ENCODE measurements around the gene MAFB. TPM values are rescaled to one million over a fixed set of nuclear protein-coding genes. Genes with fewer than 3 reads are reported as not detected.

The MAFB gene
- total and polyA plus RNA-seq, 4 donors: 4.2 to 66.3 (median 37.9) TPM

- Histone ChIP-seq H3K4me3 (ENCODE audit: low read length in 2 of 2) (no peak overlapping the region), H3K4me1 (ENCODE audit: control insufficient read depth in 1 of 2, insufficient read depth in 2 of 2, low read length in 2 of 2) (no peaks in the 10 kb centered on the region), H3K27ac (ENCODE audit: low read depth in 1 of 2, low read length in 2 of 2) (no peak overlapping the region), H3K36me3 (ENCODE audit: control insufficient read depth in 1 of 2, insufficient read depth in 2 of 2, low read length in 1 of 2) (no peaks in the 10 kb centered on the region), H3K9me3 (ENCODE audit: control insufficient read depth, low read length) (no peaks in the 10 kb centered on the region), H3K27me3 (ENCODE audit: control insufficient read depth in 1 of 2, insufficient read depth in 2 of 2, low read length in 1 of 2) (no peaks in the 10 kb centered on the region)
- intact Hi-C loops (cut with DNase I): no loop called here
- WGBS, 2 donors: 39 to 53% methylated on average over 13 of the region's 13 CpGs
- DNase-seq (no peak), ATAC-seq (ENCODE audit: low FRiP score) (no peak)
Observed at GRCh38 chr20:40710603-40711002, 21.6 kb upstream of the MAFB start.

- 78 to 88% methylated on average over 3 of the region's 3 CpGs for WGBS, 2 donors
- DNase-seq (no peak), ATAC-seq (ENCODE audit: low FRiP score) (no peak)
- Histone ChIP-seq H3K4me1 (ENCODE audit: control insufficient read depth in 1 of 2, insufficient read depth in 2 of 2, low read length in 2 of 2) (no peaks in the 10 kb centered on the region), H3K27me3 (ENCODE audit: control insufficient read depth in 1 of 2, insufficient read depth in 2 of 2, low read length in 1 of 2) (no peaks in the 10 kb centered on the region), H3K4me3 (ENCODE audit: low read length in 2 of 2) (no peak overlapping the region), H3K27ac (ENCODE audit: low read depth in 1 of 2, low read length in 2 of 2) (no peak overlapping the region), H3K36me3 (ENCODE audit: control insufficient read depth in 1 of 2, insufficient read depth in 2 of 2, low read length in 1 of 2) (no peaks in the 10 kb centered on the region), H3K9me3 (ENCODE audit: control insufficient read depth, low read length) (no peaks in the 10 kb centered on the region)
- intact Hi-C loops (cut with DNase I): no loop called here
Observed at GRCh38 chr20:40706977-40707582, 18.0 kb upstream of the MAFB start.

GRCh38 chr20:40705413-40705812 is 16.4 kb upstream of the MAFB start:
- Histone ChIP-seq H3K4me3 (ENCODE audit: low read length in 2 of 2) (no peak overlapping the region), H3K27me3 (ENCODE audit: control insufficient read depth in 1 of 2, insufficient read depth in 2 of 2, low read length in 1 of 2) (no peaks in the 10 kb centered on the region), H3K27ac (ENCODE audit: low read depth in 1 of 2, low read length in 2 of 2) (no peak overlapping the region), H3K4me1 (ENCODE audit: control insufficient read depth in 1 of 2, insufficient read depth in 2 of 2, low read length in 2 of 2) (no peaks in the 10 kb centered on the region), H3K9me3 (ENCODE audit: control insufficient read depth, low read length) (no peaks in the 10 kb centered on the region), H3K36me3 (ENCODE audit: control insufficient read depth in 1 of 2, insufficient read depth in 2 of 2, low read length in 1 of 2) (no peaks in the 10 kb centered on the region)
- intact Hi-C loops (cut with DNase I): no loop called here
- no peak for DNase-seq
- 95% methylated on average over 3 of the region's 3 CpGs for WGBS, 2 donors
- ATAC-seq (ENCODE audit: low FRiP score): no peak

DNA sequence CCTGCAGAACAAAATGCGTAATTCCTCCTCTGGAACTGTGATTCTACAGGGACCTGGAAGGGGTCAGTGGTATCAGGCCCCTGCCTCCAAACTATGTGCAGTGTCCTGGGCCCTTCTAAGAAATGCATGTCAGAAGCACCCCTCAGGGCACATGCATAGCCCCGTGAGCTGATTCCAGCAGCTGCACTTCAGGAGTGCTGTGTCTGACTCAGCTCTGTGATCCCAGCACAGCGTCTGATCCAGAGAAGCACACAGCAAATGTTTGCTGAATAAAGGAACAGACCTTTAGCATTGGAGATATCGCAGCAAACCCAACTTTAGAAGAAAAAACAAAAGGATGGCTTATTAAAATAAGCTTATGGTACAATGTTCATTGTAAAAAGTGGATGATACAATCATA is 15.8 kb upstream of the MAFB start:
- intact Hi-C loops (cut with DNase I): no loop called here
- H3K27me3 ChIP-seq (ENCODE audit: control insufficient read depth in 1 of 2, insufficient read depth in 2 of 2, low read length in 1 of 2): no peaks in the 10 kb centered on the region
- no peak overlapping the region for H3K4me3 ChIP-seq (ENCODE audit: low read length in 2 of 2)
- ATAC-seq (ENCODE audit: low FRiP score) (no peak), DNase-seq (no peak)
- WGBS, 2 donors: 55 to 62% methylated on average over 4 of the region's 4 CpGs
- H3K36me3 ChIP-seq (ENCODE audit: control insufficient read depth in 1 of 2, insufficient read depth in 2 of 2, low read length in 1 of 2): no peaks in the 10 kb centered on the region
- H3K4me1 ChIP-seq (ENCODE audit: control insufficient read depth in 1 of 2, insufficient read depth in 2 of 2, low read length in 2 of 2): no peaks in the 10 kb centered on the region
- no peak overlapping the region for H3K27ac ChIP-seq (ENCODE audit: low read depth in 1 of 2, low read length in 2 of 2)
- no peaks in the 10 kb centered on the region for H3K9me3 ChIP-seq (ENCODE audit: control insufficient read depth, low read length)

- no peaks in the 10 kb centered on the region for H3K4me1 ChIP-seq (ENCODE audit: control insufficient read depth in 1 of 2, insufficient read depth in 2 of 2, low read length in 2 of 2)
- no peaks in the 10 kb centered on the region for H3K36me3 ChIP-seq (ENCODE audit: control insufficient read depth in 1 of 2, insufficient read depth in 2 of 2, low read length in 1 of 2)
- H3K4me3 ChIP-seq (ENCODE audit: low read length in 2 of 2): no peak overlapping the region
- intact Hi-C loops (cut with DNase I): no loop called here
- no peaks in the 10 kb centered on the region for H3K27me3 ChIP-seq (ENCODE audit: control insufficient read depth in 1 of 2, insufficient read depth in 2 of 2, low read length in 1 of 2)
- DNase-seq (no peak), ATAC-seq (ENCODE audit: low FRiP score) (no peak)
- WGBS, 2 donors: 90 to 91% methylated on average over 8 of the region's 8 CpGs
- H3K9me3 ChIP-seq (ENCODE audit: control insufficient read depth, low read length): no peaks in the 10 kb centered on the region
- no peak overlapping the region for H3K27ac ChIP-seq (ENCODE audit: low read depth in 1 of 2, low read length in 2 of 2)
Observed at GRCh38 chr20:40703975-40704530, 15.0 kb upstream of the MAFB start.

- H3K27ac ChIP-seq (ENCODE audit: low read depth in 1 of 2, low read length in 2 of 2): no peak overlapping the region
- no peak overlapping the region for H3K4me3 ChIP-seq (ENCODE audit: low read length in 2 of 2)
- ATAC-seq (ENCODE audit: low FRiP score) (no peak), DNase-seq (no peak)
- intact Hi-C loops (cut with DNase I): no loop called here
- no peaks in the 10 kb centered on the region for H3K36me3 ChIP-seq (ENCODE audit: control insufficient read depth in 1 of 2, insufficient read depth in 2 of 2, low read length in 1 of 2)
- 81 to 86% methylated on average over 4 of the region's 4 CpGs for WGBS, 2 donors
- no peaks in the 10 kb centered on the region for H3K27me3 ChIP-seq (ENCODE audit: control insufficient read depth in 1 of 2, insufficient read depth in 2 of 2, low read length in 1 of 2)
- no peaks in the 10 kb centered on the region for H3K4me1 ChIP-seq (ENCODE audit: control insufficient read depth in 1 of 2, insufficient read depth in 2 of 2, low read length in 2 of 2)
- H3K9me3 ChIP-seq (ENCODE audit: control insufficient read depth, low read length): no peaks in the 10 kb centered on the region
Observed at GRCh38 chr20:40702504-40702903, 13.5 kb upstream of the MAFB start.

DNA sequence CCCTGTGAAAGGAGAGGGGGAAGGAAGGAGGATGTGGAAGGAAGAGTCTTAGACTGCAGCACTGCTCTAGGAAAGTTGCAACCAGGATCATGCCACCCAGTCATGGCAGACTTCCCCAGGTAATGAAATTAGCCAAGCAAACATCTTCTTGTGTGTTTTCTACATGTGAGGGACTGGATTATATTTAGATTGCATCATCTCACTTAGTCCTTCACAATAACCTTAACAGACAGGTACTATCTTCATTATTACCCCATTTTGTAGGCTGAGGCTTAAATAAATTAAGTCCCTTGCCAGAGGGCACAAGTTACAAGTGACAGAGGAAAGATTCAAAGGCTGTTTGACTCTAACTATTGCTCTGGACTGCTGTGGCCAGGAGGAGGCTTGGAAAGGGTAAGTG is 9.7 kb upstream of the MAFB start:
- no peaks in the 10 kb centered on the region for H3K4me1 ChIP-seq (ENCODE audit: control insufficient read depth in 1 of 2, insufficient read depth in 2 of 2, low read length in 2 of 2)
- H3K27me3 ChIP-seq (ENCODE audit: control insufficient read depth in 1 of 2, insufficient read depth in 2 of 2, low read length in 1 of 2): no peaks in the 10 kb centered on the region
- no peaks in the 10 kb centered on the region for H3K9me3 ChIP-seq (ENCODE audit: control insufficient read depth, low read length)
- no peak overlapping the region for H3K27ac ChIP-seq (ENCODE audit: low read depth in 1 of 2, low read length in 2 of 2)
- DNase-seq: no peak
- H3K4me3 ChIP-seq (ENCODE audit: low read length in 2 of 2): no peak overlapping the region
- intact Hi-C loops (cut with DNase I): no loop called here
- ATAC-seq (ENCODE audit: low FRiP score): no peak
- H3K36me3 ChIP-seq (ENCODE audit: control insufficient read depth in 1 of 2, insufficient read depth in 2 of 2, low read length in 1 of 2): no peaks in the 10 kb centered on the region

DNA sequence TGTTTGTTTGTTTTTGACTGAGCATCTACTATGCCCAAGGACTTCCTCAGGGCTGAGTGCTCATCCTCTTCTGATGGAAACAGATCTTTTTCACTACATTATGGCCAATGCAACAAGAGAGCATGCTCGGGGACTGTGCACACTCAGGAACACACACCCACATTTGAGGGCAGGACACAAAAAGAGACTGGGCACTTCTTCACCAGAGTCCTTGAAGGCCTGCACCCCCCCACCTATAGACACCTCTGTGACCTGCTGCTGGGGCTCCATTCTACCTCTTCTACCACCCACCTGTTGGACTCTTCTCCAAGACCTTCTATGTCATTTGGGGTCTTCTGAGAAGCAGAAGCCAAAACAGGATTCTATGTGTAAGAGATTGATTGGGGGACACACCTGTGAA is 9.2 kb upstream of the MAFB start:
- no peak for ATAC-seq (ENCODE audit: low FRiP score)
- intact Hi-C loops (cut with DNase I): no loop called here
- no peak overlapping the region for H3K4me3 ChIP-seq (ENCODE audit: low read length in 2 of 2)

DNA sequence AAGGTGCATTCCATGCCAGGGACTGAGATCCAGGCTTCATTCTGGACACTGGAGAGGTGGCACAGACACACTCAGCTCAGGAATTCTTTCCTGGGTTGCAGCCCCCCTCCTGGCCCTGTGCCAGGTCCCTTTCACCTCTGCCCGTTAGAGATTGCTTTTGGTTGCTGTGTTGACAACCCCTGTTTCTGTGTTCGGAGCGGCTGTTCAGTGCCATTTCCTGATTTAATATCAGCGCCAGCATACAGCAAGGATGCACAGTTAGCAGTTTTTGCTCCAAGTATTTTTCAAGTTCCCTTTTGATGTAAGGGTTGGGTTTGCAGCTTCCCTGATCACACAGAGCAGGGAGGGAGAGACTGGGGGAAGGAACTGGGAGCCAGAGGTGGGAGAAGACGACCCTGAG is 8.5 kb upstream of the MAFB start:
- 17 to 29% methylated on average over 5 of the region's 5 CpGs for WGBS, 2 donors
- Histone ChIP-seq H3K27me3 (ENCODE audit: control insufficient read depth in 1 of 2, insufficient read depth in 2 of 2, low read length in 1 of 2) (no peaks in the 10 kb centered on the region), H3K36me3 (ENCODE audit: control insufficient read depth in 1 of 2, insufficient read depth in 2 of 2, low read length in 1 of 2) (no peaks in the 10 kb centered on the region), H3K4me3 (ENCODE audit: low read length in 2 of 2) (no peak overlapping the region), H3K4me1 (ENCODE audit: control insufficient read depth in 1 of 2, insufficient read depth in 2 of 2, low read length in 2 of 2) (no peaks in the 10 kb centered on the region), H3K27ac (ENCODE audit: low read depth in 1 of 2, low read length in 2 of 2) (no peak overlapping the region), H3K9me3 (ENCODE audit: control insufficient read depth, low read length) (no peaks in the 10 kb centered on the region)
- DNase-seq: peak in 1 of 2 donors; percentile 58
- intact Hi-C loops (cut with DNase I): no loop called here
- ATAC-seq (ENCODE audit: low FRiP score): no peak

More for the DNA sequence above, 9.2 kb upstream of the MAFB start:
- no peaks in the 10 kb centered on the region for H3K9me3 ChIP-seq (ENCODE audit: control insufficient read depth, low read length)
- no peak for DNase-seq
- no peaks in the 10 kb centered on the region for H3K36me3 ChIP-seq (ENCODE audit: control insufficient read depth in 1 of 2, insufficient read depth in 2 of 2, low read length in 1 of 2)
- no peaks in the 10 kb centered on the region for H3K27me3 ChIP-seq (ENCODE audit: control insufficient read depth in 1 of 2, insufficient read depth in 2 of 2, low read length in 1 of 2)
- 97 to 100% methylated on average over 1 of the region's 1 CpG for WGBS, 2 donors
- H3K27ac ChIP-seq (ENCODE audit: low read depth in 1 of 2, low read length in 2 of 2): no peak overlapping the region
- H3K4me1 ChIP-seq (ENCODE audit: control insufficient read depth in 1 of 2, insufficient read depth in 2 of 2, low read length in 2 of 2): no peaks in the 10 kb centered on the region
